Lower lobe of right lung (tissue), 2 donors: ENCODE data around the gene DCLRE1B. TPM values are rescaled to one million over a fixed set of nuclear protein-coding genes. Genes with fewer than 3 reads are reported as not detected.

ENCODE experiments used
- ATAC-seq, 2 donors: fragments of 200-7000 bp; cut with Tn5 transposase; one replicate each; pipeline ENCODE4 v1.9.1; 2020 to 2022; ENCODE audit warnings: mild to moderate bottlenecking in 2 of 2, moderate library complexity in 2 of 2
- DNase-seq: peaks from one replicate; pipeline ENCODE4 v3.0.0-alpha.2; 2020
- H3K27ac ChIP-seq: fragments of 200-600 bp; one replicate; pipeline ENCODE4 v1.8.0; 2022
- H3K27me3 ChIP-seq: fragments of 200-600 bp; one replicate; pipeline ENCODE4 v1.8.0; 2022; ENCODE audit warnings: low read depth
- H3K36me3 ChIP-seq: fragments of 200-600 bp; one replicate; pipeline ENCODE4 v1.8.0; 2022; ENCODE audit warnings: mild to moderate bottlenecking
- H3K4me1 ChIP-seq: fragments of 200-600 bp; one replicate; pipeline ENCODE4 v1.8.0; 2022
- H3K4me3 ChIP-seq: fragments of 200-600 bp; one replicate; pipeline ENCODE4 v1.8.0; 2022; ENCODE audit warnings: mild to moderate bottlenecking
- H3K9me3 ChIP-seq: fragments of 200-600 bp; one replicate; pipeline ENCODE4 v1.8.0; 2022
- intact Hi-C: fragments of 100-400 bp; cut with DNase I; formaldehyde crosslinking; loops from one replicate; pipeline ENCODE4 v1.11.0; 2022
- total RNA-seq: library from RNA; stranded (reverse); fragmentation: NEBNext Ultra II Directional; extraction: Animal tissue kit (Norgen Biotek cat#: 25700); gene quantifications from one replicate; pipeline ENCODE4 v1.2.1, GENCODE V29; 2021
- TF ChIP-seq, protein P1 (sequence below): fragments of 200-600 bp; IDR thresholded peaks from one replicate; pipeline ENCODE4 v1.8.0; 2022; ENCODE audit warnings: antibody characterized with exemption, mild to moderate bottlenecking
- donor health status: DM: no; HTN: yes; CAD: no; lungs with severe emphysema.

Gene DCLRE1B
- total RNA-seq, 1 donor from 2014 or later, result 8.3 TPM

DNA sequence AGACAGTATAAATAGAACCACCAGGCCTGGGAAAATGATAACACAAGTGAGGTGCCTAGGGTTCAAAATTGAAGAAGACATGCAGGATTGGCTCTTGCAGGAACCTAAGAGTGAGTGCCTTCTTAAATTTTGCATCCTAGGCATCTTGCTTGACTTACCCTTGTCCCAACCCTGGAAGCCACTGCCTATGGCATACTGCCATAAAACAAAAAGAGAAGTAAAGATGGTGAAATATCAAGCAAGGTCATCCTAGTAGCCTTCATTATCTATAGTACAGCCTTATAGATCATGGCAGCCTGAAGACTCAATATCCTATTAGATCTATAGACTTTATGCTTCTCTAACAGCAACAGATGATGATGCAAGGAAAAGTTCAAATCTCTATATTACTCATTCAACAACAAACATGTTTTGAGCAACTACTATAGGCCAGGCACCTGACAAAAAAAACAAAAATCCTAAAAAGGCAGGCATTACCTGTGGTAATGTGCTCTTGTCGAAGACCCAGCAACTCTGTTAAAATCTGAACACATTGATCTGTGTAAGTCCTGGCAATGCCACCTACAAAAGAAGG, 6.8 kb upstream of the DCLRE1B start:
- TF ChIP-seq, protein P1, sequence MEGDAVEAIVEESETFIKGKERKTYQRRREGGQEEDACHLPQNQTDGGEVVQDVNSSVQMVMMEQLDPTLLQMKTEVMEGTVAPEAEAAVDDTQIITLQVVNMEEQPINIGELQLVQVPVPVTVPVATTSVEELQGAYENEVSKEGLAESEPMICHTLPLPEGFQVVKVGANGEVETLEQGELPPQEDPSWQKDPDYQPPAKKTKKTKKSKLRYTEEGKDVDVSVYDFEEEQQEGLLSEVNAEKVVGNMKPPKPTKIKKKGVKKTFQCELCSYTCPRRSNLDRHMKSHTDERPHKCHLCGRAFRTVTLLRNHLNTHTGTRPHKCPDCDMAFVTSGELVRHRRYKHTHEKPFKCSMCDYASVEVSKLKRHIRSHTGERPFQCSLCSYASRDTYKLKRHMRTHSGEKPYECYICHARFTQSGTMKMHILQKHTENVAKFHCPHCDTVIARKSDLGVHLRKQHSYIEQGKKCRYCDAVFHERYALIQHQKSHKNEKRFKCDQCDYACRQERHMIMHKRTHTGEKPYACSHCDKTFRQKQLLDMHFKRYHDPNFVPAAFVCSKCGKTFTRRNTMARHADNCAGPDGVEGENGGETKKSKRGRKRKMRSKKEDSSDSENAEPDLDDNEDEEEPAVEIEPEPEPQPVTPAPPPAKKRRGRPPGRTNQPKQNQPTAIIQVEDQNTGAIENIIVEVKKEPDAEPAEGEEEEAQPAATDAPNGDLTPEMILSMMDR, result no peak
- no peak overlapping the region for H3K4me3 ChIP-seq
- H3K36me3 ChIP-seq, result peaks cover 71% of the 10 kb centered on the region
- DNase-seq, result no peak
- H3K27ac ChIP-seq, result no peak overlapping the region
- intact Hi-C loops, result no loop called here
- H3K4me1 ChIP-seq, result peaks cover 18% of the 10 kb centered on the region
- no peaks in the 10 kb centered on the region for H3K27me3 ChIP-seq
- H3K9me3 ChIP-seq, result no peaks in the 10 kb centered on the region
- peak in 1 of 2 donors; percentile 42 for ATAC-seq

DNA sequence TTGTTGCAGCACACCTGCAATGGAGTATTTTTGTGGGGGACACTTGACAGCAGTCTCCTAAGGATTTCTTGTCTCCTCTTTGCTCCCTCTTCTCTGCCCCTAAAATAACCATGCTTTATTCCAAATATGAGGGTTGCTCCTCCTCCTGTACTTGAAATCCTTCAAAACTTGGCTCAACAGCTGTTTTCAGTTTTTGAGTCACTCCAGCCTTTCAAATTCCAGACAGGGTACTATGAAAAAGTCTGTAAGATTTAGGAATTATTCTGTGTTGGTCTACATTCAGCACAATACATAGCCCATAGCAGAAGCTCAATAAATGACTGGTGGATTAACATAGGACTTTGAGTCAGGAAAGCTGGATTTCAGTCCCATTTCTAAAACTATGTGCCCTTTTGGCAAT, 6.0 kb upstream of the DCLRE1B start:
- Histone ChIP-seq H3K4me1 (peaks cover 26% of the 10 kb centered on the region), H3K27ac (no peak overlapping the region), H3K4me3 (no peak overlapping the region), H3K27me3 (no peaks in the 10 kb centered on the region), H3K9me3 (no peaks in the 10 kb centered on the region), H3K36me3 (peaks cover 71% of the 10 kb centered on the region)
- intact Hi-C loops, result no loop called here
- ATAC-seq (no peak), DNase-seq (no peak)
- TF ChIP-seq, protein P1, result no peak

GRCh38 chr1:113901191-113901590, 3.9 kb upstream of the DCLRE1B start:
- intact Hi-C loops, result no loop called here
- DNase-seq, result no peak
- Histone ChIP-seq H3K27ac (no peak overlapping the region), H3K4me1 (peaks cover 34% of the 10 kb centered on the region), H3K36me3 (peaks cover 52% of the 10 kb centered on the region), H3K4me3 (no peak overlapping the region), H3K27me3 (no peaks in the 10 kb centered on the region), H3K9me3 (no peaks in the 10 kb centered on the region)
- TF ChIP-seq, protein P1, result no peak
- no peak for ATAC-seq

GRCh38 chr1:113903501-113904292, 1.4 kb upstream of the DCLRE1B start:
- H3K27me3 ChIP-seq, result no peaks in the 10 kb centered on the region
- H3K4me1 ChIP-seq, result peaks cover 35% of the 10 kb centered on the region
- DNase-seq (no peak), ATAC-seq (no peak)
- peak overlapping the region; percentile 78 for H3K4me3 ChIP-seq
- peaks cover 39% of the 10 kb centered on the region for H3K36me3 ChIP-seq
- intact Hi-C loops, result no loop called here
- H3K27ac ChIP-seq, result peak overlapping the region; percentile 92
- TF ChIP-seq, protein P1, result no peak
- no peaks in the 10 kb centered on the region for H3K9me3 ChIP-seq

- intact Hi-C loops, result no loop called here
- Histone ChIP-seq H3K27me3 (no peaks in the 10 kb centered on the region), H3K36me3 (peaks cover 38% of the 10 kb centered on the region), H3K4me3 (peak overlapping the region; percentile 78), H3K27ac (peak overlapping the region; percentile 92), H3K4me1 (peaks cover 32% of the 10 kb centered on the region), H3K9me3 (no peaks in the 10 kb centered on the region)
- TF ChIP-seq, protein P1, result no peak
- DNase-seq, result no peak
- no peak for ATAC-seq
These were observed 843 bp upstream of the DCLRE1B start for GRCh38 chr1:113904293-113904673.
